GM18517 (cell line): ENCODE measurements around the gene ZDHHC11.
"Not testable (repeated sequence)": the region's sequence is repeated elsewhere in the genome, so short reads cannot be mapped to it uniquely, and the experiment has no call there.

Source experiments
- ATAC-seq: cut with Tn5 transposase; IDR thresholded peaks from one replicate; pipeline ENCODE4 v1.9.1; 2021; ENCODE audit warnings: mild to moderate bottlenecking, moderate library complexity; ENCODE audit not compliant: unreplicated experiment

The ZDHHC11 gene

GRCh38 chr5:845676-846601 is 4.8 kb downstream of the ZDHHC11 start:
- ATAC-seq, result not testable (repeated sequence)

- ATAC-seq, result not testable (repeated sequence)
Observed at GRCh38 chr5:845031-845675, 5.6 kb downstream of the ZDHHC11 start.

- not testable (repeated sequence) for ATAC-seq
Observed at GRCh38 chr5:844426-844825, 6.4 kb downstream of the ZDHHC11 start.

GRCh38 chr5:843926-844325 is 6.9 kb downstream of the ZDHHC11 start:
- ATAC-seq, result not testable (repeated sequence)

- not testable (repeated sequence) for ATAC-seq
Observed at GRCh38 chr5:843371-843770, 7.4 kb downstream of the ZDHHC11 start.

GRCh38 chr5:842402-843221 is 8.2 kb downstream of the ZDHHC11 start:
- not testable (repeated sequence) for ATAC-seq

GRCh38 chr5:841531-842401 is 9.0 kb downstream of the ZDHHC11 start:
- not testable (repeated sequence) for ATAC-seq

GRCh38 chr5:840974-841435 is 9.8 kb downstream of the ZDHHC11 start:
- not testable (repeated sequence) for ATAC-seq

GRCh38 chr5:840118-840973 is 10.4 kb downstream of the ZDHHC11 start:
- ATAC-seq, result not testable (repeated sequence)

- ATAC-seq, result not testable (repeated sequence)
Observed at GRCh38 chr5:838431-838851, 12.3 kb downstream of the ZDHHC11 start.

- ATAC-seq, result not testable (repeated sequence)
Observed at GRCh38 chr5:837621-838121, 13.1 kb downstream of the ZDHHC11 start.

GRCh38 chr5:835933-836612 is 14.7 kb downstream of the ZDHHC11 start:
- ATAC-seq, result not testable (repeated sequence)

GRCh38 chr5:834013-834412 is 16.8 kb downstream of the ZDHHC11 start:
- not testable (repeated sequence) for ATAC-seq

- ATAC-seq, result not testable (repeated sequence)
Observed at GRCh38 chr5:828194-828593, 22.6 kb downstream of the ZDHHC11 start.

- not testable (repeated sequence) for ATAC-seq
Observed at GRCh38 chr5:825544-825943, 25.2 kb downstream of the ZDHHC11 start.

GRCh38 chr5:821504-821903 is 29.3 kb downstream of the ZDHHC11 start:
- ATAC-seq, result no peak

GRCh38 chr5:820245-820644 is 30.5 kb downstream of the ZDHHC11 start:
- no peak for ATAC-seq

- ATAC-seq, result no peak
Observed at GRCh38 chr5:819078-819477, 31.7 kb downstream of the ZDHHC11 start.
